Measurements from ENCODE around the gene BCAR3. TPM values are rescaled to one million over a fixed set of nuclear protein-coding genes. Genes with fewer than 3 reads are reported as not detected.

BCAR3 gene
- total and polyA plus RNA-seq, 4 donors: 12.2 to 33.3 (median 18.2) TPM

DNA sequence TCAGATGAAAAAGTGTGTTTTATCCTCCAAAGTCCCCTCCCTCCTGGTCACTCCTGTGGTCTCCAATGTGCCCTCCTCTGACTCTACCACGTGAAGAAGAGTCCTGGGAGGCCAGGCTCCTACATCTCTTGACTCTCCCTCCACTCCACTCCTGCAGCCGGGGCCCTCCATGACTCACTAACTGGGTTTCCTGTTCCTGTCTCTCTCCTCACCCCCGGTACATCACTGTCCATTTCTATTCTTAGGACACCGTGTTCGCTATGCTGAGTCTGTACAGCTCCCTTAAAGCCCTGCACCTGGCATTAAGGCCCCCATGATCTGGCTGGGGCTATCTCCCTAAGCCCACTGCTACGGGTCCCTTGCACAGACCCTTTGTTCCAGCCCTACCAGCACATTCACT is 93.4 kb downstream of the BCAR3 start:
- peaks cover 0 to 33% (median 20%) of the 10 kb centered on the region in 4 donors for H3K36me3 ChIP-seq (ENCODE audit: control insufficient read depth in 4 of 4, insufficient read depth in 4 of 4, low read length in 4 of 4)
- H3K9me3 ChIP-seq (ENCODE audit: control insufficient read depth in 4 of 4, insufficient read depth in 3 of 4, low read length in 3 of 4): no peaks in the 10 kb centered on the region
- ATAC-seq (ENCODE audit: insufficient read depth, low FRiP score): no peak
- no peak for DNase-seq
- peak overlapping the region in 1 of 2 donors; percentile 26 for H3K27ac ChIP-seq (ENCODE audit: low read depth in 1 of 2, low read length in 1 of 2)
- no peak overlapping the region for H3K4me3 ChIP-seq
- 30 to 57% methylated on average over 6 of the region's 6 CpGs for whole genome bisulfite sequencing, 2 donors
- H3K4me1 ChIP-seq (ENCODE audit: control insufficient read depth in 5 of 5, insufficient read depth in 5 of 5, low read length in 5 of 5): peaks cover 0 to 15% (median 6%) of the 10 kb centered on the region in 5 donors
- TF ChIP-seq, protein P1, sequence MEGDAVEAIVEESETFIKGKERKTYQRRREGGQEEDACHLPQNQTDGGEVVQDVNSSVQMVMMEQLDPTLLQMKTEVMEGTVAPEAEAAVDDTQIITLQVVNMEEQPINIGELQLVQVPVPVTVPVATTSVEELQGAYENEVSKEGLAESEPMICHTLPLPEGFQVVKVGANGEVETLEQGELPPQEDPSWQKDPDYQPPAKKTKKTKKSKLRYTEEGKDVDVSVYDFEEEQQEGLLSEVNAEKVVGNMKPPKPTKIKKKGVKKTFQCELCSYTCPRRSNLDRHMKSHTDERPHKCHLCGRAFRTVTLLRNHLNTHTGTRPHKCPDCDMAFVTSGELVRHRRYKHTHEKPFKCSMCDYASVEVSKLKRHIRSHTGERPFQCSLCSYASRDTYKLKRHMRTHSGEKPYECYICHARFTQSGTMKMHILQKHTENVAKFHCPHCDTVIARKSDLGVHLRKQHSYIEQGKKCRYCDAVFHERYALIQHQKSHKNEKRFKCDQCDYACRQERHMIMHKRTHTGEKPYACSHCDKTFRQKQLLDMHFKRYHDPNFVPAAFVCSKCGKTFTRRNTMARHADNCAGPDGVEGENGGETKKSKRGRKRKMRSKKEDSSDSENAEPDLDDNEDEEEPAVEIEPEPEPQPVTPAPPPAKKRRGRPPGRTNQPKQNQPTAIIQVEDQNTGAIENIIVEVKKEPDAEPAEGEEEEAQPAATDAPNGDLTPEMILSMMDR (IDR thresholded peaks at IDR 0.05; ENCODE audit: control extremely low read depth, extremely low read depth): no peak
- H3K27me3 ChIP-seq (ENCODE audit: control insufficient read depth in 3 of 3, insufficient read depth in 3 of 3, low read length in 2 of 3): no peaks in the 10 kb centered on the region
- H3K9ac ChIP-seq (ENCODE audit: insufficient read depth in 1 of 2, low read length in 2 of 2): no peak overlapping the region

DNA sequence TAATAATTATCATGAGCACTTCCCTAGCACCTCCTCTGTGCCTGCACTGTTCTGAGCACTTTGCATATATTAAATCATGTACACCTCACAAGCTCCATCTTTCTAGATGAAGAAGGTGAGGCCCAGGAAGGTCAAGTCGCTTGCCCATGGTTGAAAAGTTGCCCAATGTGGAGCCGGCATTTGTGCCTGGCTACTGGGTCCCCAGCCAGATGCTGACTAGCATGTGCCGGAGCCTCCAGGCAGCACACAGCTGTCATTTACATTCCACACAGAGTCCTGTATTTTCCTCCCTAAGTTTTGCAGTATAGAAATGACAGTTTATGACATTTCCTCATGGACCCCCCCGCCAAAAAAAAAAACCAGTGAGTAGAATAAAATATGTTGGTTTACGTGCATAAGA is 94.3 kb downstream of the BCAR3 start:
- peaks cover 0 to 15% (median 6%) of the 10 kb centered on the region in 5 donors for H3K4me1 ChIP-seq (ENCODE audit: control insufficient read depth in 5 of 5, insufficient read depth in 5 of 5, low read length in 5 of 5)
- no peak overlapping the region for H3K27ac ChIP-seq (ENCODE audit: low read depth in 1 of 2, low read length in 1 of 2)
- ATAC-seq (ENCODE audit: insufficient read depth, low FRiP score) (no peak), DNase-seq (no peak)
- H3K9ac ChIP-seq (ENCODE audit: insufficient read depth in 1 of 2, low read length in 2 of 2): no peak overlapping the region
- H3K9me3 ChIP-seq (ENCODE audit: control insufficient read depth in 4 of 4, insufficient read depth in 3 of 4, low read length in 3 of 4): no peaks in the 10 kb centered on the region
- TF ChIP-seq, protein P1 (IDR thresholded peaks at IDR 0.05; ENCODE audit: control extremely low read depth, extremely low read depth): no peak
- H3K36me3 ChIP-seq (ENCODE audit: control insufficient read depth in 4 of 4, insufficient read depth in 4 of 4, low read length in 4 of 4): peaks cover 0 to 36% (median 22%) of the 10 kb centered on the region in 4 donors
- 92% methylated on average over 5 of the region's 5 CpGs for WGBS, 2 donors
- no peaks in the 10 kb centered on the region for H3K27me3 ChIP-seq (ENCODE audit: control insufficient read depth in 3 of 3, insufficient read depth in 3 of 3, low read length in 2 of 3)
- no peak overlapping the region for H3K4me3 ChIP-seq

DNA sequence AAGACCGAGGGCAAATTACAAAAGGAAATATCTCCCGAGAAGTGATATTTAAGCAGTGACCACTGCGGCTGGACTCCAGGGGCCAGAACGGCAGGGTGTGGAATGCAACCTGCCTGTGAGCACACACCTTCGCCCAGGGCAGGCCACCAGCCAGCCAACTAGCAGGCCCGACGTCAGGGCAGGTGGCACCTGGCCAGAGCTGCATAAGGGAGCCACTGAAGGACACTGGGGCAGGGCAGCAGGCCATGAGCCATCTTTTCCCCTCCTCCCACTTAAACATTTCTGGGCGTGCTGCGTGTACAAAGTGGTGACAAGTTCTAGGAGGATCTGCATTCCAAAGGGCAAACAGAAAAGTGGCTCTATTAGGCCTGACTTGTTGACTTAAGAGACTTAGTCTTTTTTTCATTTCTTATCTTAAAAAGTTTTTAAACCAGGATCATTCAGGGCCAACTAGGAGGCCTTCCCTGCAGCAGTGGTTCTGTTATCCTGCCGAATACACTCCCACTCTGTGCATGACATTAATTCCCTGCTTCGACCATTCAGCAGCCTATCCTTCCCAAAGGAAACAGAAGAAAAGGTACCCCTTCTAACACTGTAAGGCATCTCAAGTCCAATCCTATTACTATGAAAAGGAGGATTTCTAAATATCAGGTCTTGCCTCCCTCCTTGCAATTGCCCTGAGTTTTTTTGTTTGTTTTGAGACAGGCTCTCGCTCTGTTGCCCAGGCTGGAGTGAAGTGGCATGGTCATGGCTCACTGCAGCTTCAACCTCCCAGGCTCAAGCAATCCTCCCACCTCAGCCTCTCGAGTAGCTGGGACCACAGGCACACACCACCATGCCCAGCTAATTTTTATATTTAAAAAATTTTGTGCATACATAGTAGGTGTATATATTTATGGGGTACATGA is 96.3 kb downstream of the BCAR3 start:
- peak; percentile 84 for ATAC-seq (ENCODE audit: insufficient read depth, low FRiP score)
- no peaks in the 10 kb centered on the region for H3K27me3 ChIP-seq (ENCODE audit: control insufficient read depth in 3 of 3, insufficient read depth in 3 of 3, low read length in 2 of 3)
- no peaks in the 10 kb centered on the region for H3K9me3 ChIP-seq (ENCODE audit: control insufficient read depth in 4 of 4, insufficient read depth in 3 of 4, low read length in 3 of 4)
- peaks cover 5 to 37% (median 24%) of the 10 kb centered on the region in 4 donors for H3K36me3 ChIP-seq (ENCODE audit: control insufficient read depth in 4 of 4, insufficient read depth in 4 of 4, low read length in 4 of 4)
- H3K27ac ChIP-seq (ENCODE audit: low read depth in 1 of 2, low read length in 1 of 2): peak overlapping the region; percentile 68 to 69
- peaks cover 0 to 10% (median 5%) of the 10 kb centered on the region in 5 donors for H3K4me1 ChIP-seq (ENCODE audit: control insufficient read depth in 5 of 5, insufficient read depth in 5 of 5, low read length in 5 of 5)
- 65 to 87% methylated on average over 13 of the region's 13 CpGs for WGBS, 2 donors
- TF ChIP-seq, protein P1 (IDR thresholded peaks at IDR 0.05; ENCODE audit: control extremely low read depth, extremely low read depth): no peak
- H3K9ac ChIP-seq (ENCODE audit: insufficient read depth in 1 of 2, low read length in 2 of 2): no peak overlapping the region
- H3K4me3 ChIP-seq: no peak overlapping the region
- DNase-seq: peak; percentile 66 to 79 (median 72)
